ENCODE measurements around the gene SOX4.
"Not testable (repeated sequence)": the region's sequence is repeated elsewhere in the genome, so short reads cannot be mapped to it uniquely, and the experiment has no call there.

SOX4 gene

GRCh38 chr6:21593412-21593926 is at the start of gene SOX4:
TSS of gene SOX4 (plus strand) at chr6:21593751. CDS start at chr6:21594535, 784 bp downstream.
- H3K27me3 Mint-ChIP-seq = peaks cover 38% of the 10 kb centered on the region
- H3K36me3 Mint-ChIP-seq (ENCODE audit: low read depth) = no peaks in the 10 kb centered on the region
- H3K27ac Mint-ChIP-seq = peak within 1 kb of the TSS; percentile 82
- H3K9me3 Mint-ChIP-seq = no peaks in the 10 kb centered on the region
- peak within 1 kb of the TSS; percentile 86 for H3K4me3 Mint-ChIP-seq
- H3K4me1 Mint-ChIP-seq (ENCODE audit: low read depth) = peaks cover 31% of the 10 kb centered on the region

- peaks cover 14% of the 10 kb centered on the region for H3K9me3 Mint-ChIP-seq
- H3K4me1 Mint-ChIP-seq (ENCODE audit: low read depth); H3K36me3 Mint-ChIP-seq (ENCODE audit: low read depth); H3K27me3 Mint-ChIP-seq; H3K27ac Mint-ChIP-seq; H3K4me3 Mint-ChIP-seq: not testable (repeated sequence)
Observed at GRCh38 chr6:21552286-21552685, 41.3 kb upstream of the SOX4 start.

GRCh38 chr6:21554286-21554685 is 39.3 kb upstream of the SOX4 start:
- no peaks in the 10 kb centered on the region for H3K4me1 Mint-ChIP-seq (ENCODE audit: low read depth)
- no peak overlapping the region for H3K27ac Mint-ChIP-seq
- H3K4me3 Mint-ChIP-seq = no peak overlapping the region
- peaks cover 6% of the 10 kb centered on the region for H3K9me3 Mint-ChIP-seq
- H3K36me3 Mint-ChIP-seq (ENCODE audit: low read depth) = no peaks in the 10 kb centered on the region
- H3K27me3 Mint-ChIP-seq = peaks cover 4% of the 10 kb centered on the region

GRCh38 chr6:21555197-21555596 is 38.4 kb upstream of the SOX4 start:
- Mint-ChIP-seq H3K27me3 (peaks cover 4% of the 10 kb centered on the region), H3K4me1 (ENCODE audit: low read depth) (no peaks in the 10 kb centered on the region), H3K9me3 (no peaks in the 10 kb centered on the region), H3K4me3 (no peak overlapping the region), H3K36me3 (ENCODE audit: low read depth) (no peaks in the 10 kb centered on the region), H3K27ac (no peak overlapping the region)

GRCh38 chr6:21556511-21556910 is 37.0 kb upstream of the SOX4 start:
- Mint-ChIP-seq H3K27me3 (peaks cover 4% of the 10 kb centered on the region), H3K4me1 (ENCODE audit: low read depth) (no peaks in the 10 kb centered on the region), H3K36me3 (ENCODE audit: low read depth) (no peaks in the 10 kb centered on the region), H3K4me3 (no peak overlapping the region), H3K27ac (no peak overlapping the region), H3K9me3 (no peaks in the 10 kb centered on the region)

GRCh38 chr6:21556968-21557721 is 36.4 kb upstream of the SOX4 start:
- Mint-ChIP-seq H3K27ac (no peak overlapping the region), H3K27me3 (peaks cover 4% of the 10 kb centered on the region), H3K9me3 (no peaks in the 10 kb centered on the region), H3K4me3 (no peak overlapping the region), H3K36me3 (ENCODE audit: low read depth) (no peaks in the 10 kb centered on the region), H3K4me1 (ENCODE audit: low read depth) (no peaks in the 10 kb centered on the region)

- no peak overlapping the region for H3K4me3 Mint-ChIP-seq
- no peaks in the 10 kb centered on the region for H3K27me3 Mint-ChIP-seq
- H3K36me3 Mint-ChIP-seq (ENCODE audit: low read depth) = no peaks in the 10 kb centered on the region
- H3K27ac Mint-ChIP-seq = no peak overlapping the region
- H3K9me3 Mint-ChIP-seq = no peaks in the 10 kb centered on the region
- H3K4me1 Mint-ChIP-seq (ENCODE audit: low read depth) = no peaks in the 10 kb centered on the region
Observed at GRCh38 chr6:21559238-21559637, 34.3 kb upstream of the SOX4 start.

- Mint-ChIP-seq H3K9me3 (no peaks in the 10 kb centered on the region), H3K27me3 (no peaks in the 10 kb centered on the region), H3K4me3 (no peak overlapping the region), H3K36me3 (ENCODE audit: low read depth) (no peaks in the 10 kb centered on the region), H3K4me1 (ENCODE audit: low read depth) (no peaks in the 10 kb centered on the region), H3K27ac (no peak overlapping the region)
Observed at GRCh38 chr6:21560249-21560648, 33.3 kb upstream of the SOX4 start.

GRCh38 chr6:21565431-21565830 is 28.1 kb upstream of the SOX4 start:
- H3K4me3 Mint-ChIP-seq = no peak overlapping the region
- H3K27ac Mint-ChIP-seq = no peak overlapping the region
- no peaks in the 10 kb centered on the region for H3K4me1 Mint-ChIP-seq (ENCODE audit: low read depth)
- H3K27me3 Mint-ChIP-seq = peaks cover 11% of the 10 kb centered on the region
- no peaks in the 10 kb centered on the region for H3K9me3 Mint-ChIP-seq
- no peaks in the 10 kb centered on the region for H3K36me3 Mint-ChIP-seq (ENCODE audit: low read depth)

GRCh38 chr6:21578523-21578922 is 15.0 kb upstream of the SOX4 start:
- Mint-ChIP-seq H3K27ac (no peak overlapping the region), H3K9me3 (peaks cover 19% of the 10 kb centered on the region), H3K4me1 (ENCODE audit: low read depth) (no peaks in the 10 kb centered on the region), H3K27me3 (peaks cover 12% of the 10 kb centered on the region), H3K4me3 (no peak overlapping the region), H3K36me3 (ENCODE audit: low read depth) (peaks cover 12% of the 10 kb centered on the region)

GRCh38 chr6:21582651-21583050 is 10.9 kb upstream of the SOX4 start:
- Mint-ChIP-seq H3K27me3 (peaks cover 37% of the 10 kb centered on the region), H3K4me1 (ENCODE audit: low read depth) (peaks cover 4% of the 10 kb centered on the region), H3K9me3 (peaks cover 19% of the 10 kb centered on the region), H3K27ac (no peak overlapping the region), H3K36me3 (ENCODE audit: low read depth) (peaks cover 12% of the 10 kb centered on the region), H3K4me3 (no peak overlapping the region)

- H3K9me3 Mint-ChIP-seq = peaks cover 13% of the 10 kb centered on the region
- H3K4me3 Mint-ChIP-seq = peak overlapping the region; percentile 2
- H3K36me3 Mint-ChIP-seq (ENCODE audit: low read depth) = peaks cover 9% of the 10 kb centered on the region
- peaks cover 10% of the 10 kb centered on the region for H3K4me1 Mint-ChIP-seq (ENCODE audit: low read depth)
- H3K27ac Mint-ChIP-seq = no peak overlapping the region
- peaks cover 47% of the 10 kb centered on the region for H3K27me3 Mint-ChIP-seq
Observed at GRCh38 chr6:21586300-21586699, 7.3 kb upstream of the SOX4 start.

GRCh38 chr6:21586740-21587178 is 6.8 kb upstream of the SOX4 start:
- H3K27me3 Mint-ChIP-seq = peaks cover 47% of the 10 kb centered on the region
- H3K9me3 Mint-ChIP-seq = peaks cover 13% of the 10 kb centered on the region
- H3K36me3 Mint-ChIP-seq (ENCODE audit: low read depth) = peaks cover 9% of the 10 kb centered on the region
- no peak overlapping the region for H3K27ac Mint-ChIP-seq
- H3K4me1 Mint-ChIP-seq (ENCODE audit: low read depth) = peaks cover 10% of the 10 kb centered on the region
- peak overlapping the region; percentile 88 for H3K4me3 Mint-ChIP-seq

- Mint-ChIP-seq H3K4me1 (ENCODE audit: low read depth) (peaks cover 10% of the 10 kb centered on the region), H3K9me3 (peaks cover 7% of the 10 kb centered on the region), H3K4me3 (peak overlapping the region; percentile 88), H3K36me3 (ENCODE audit: low read depth) (peaks cover 3% of the 10 kb centered on the region), H3K27ac (peak overlapping the region; percentile 21), H3K27me3 (peaks cover 43% of the 10 kb centered on the region)
Observed at GRCh38 chr6:21587179-21587960, 6.2 kb upstream of the SOX4 start.

GRCh38 chr6:21587961-21588480 is 5.5 kb upstream of the SOX4 start:
- peaks cover 3% of the 10 kb centered on the region for H3K9me3 Mint-ChIP-seq
- H3K4me3 Mint-ChIP-seq = peak overlapping the region; percentile 88
- H3K27ac Mint-ChIP-seq = peak overlapping the region; percentile 65
- H3K36me3 Mint-ChIP-seq (ENCODE audit: low read depth) = no peaks in the 10 kb centered on the region
- peaks cover 39% of the 10 kb centered on the region for H3K27me3 Mint-ChIP-seq
- peaks cover 10% of the 10 kb centered on the region for H3K4me1 Mint-ChIP-seq (ENCODE audit: low read depth)
